PFSK-1 (cell line): Measurements from ENCODE around the gene VPS13D.

Experiments used
- FOXP2 ChIP-seq: optimal IDR thresholded peaks from 2 replicates; pipeline ENCODE3; 2011; ENCODE audit warnings: borderline replicate concordance, control low read depth, inconsistent platforms; ENCODE audit not compliant: insufficient read depth; ENCODE audit errors: extremely low read length, extremely low read depth
- POLR2AphosphoS5 ChIP-seq: IDR thresholded peaks from 2 replicates; pipeline ENCODE4 v1.6.1; 2012; ENCODE audit warnings: low read depth, mild to moderate bottlenecking, control low read depth, low read length, moderate library complexity
- SIN3A ChIP-seq: IDR thresholded peaks from 2 replicates; pipeline ENCODE4 v1.6.1; 2012; ENCODE audit warnings: mild to moderate bottlenecking, low read length, moderate library complexity, borderline replicate concordance; ENCODE audit not compliant: insufficient read depth
- TAF1 ChIP-seq: IDR thresholded peaks from 2 replicates; pipeline ENCODE4 v1.6.1; 2012; ENCODE audit warnings: low read length, control low read depth, borderline replicate concordance; ENCODE audit not compliant: insufficient read depth
- TF ChIP-seq, protein P1 (sequence below), 2 experiments: IDR thresholded peaks; 2 replicates each; pipeline versions ENCODE4 v1.6.1 to v1.8.0; 2011 to 2012; ENCODE audit warnings: low read depth in 2 of 2, low read length in 2 of 2, control low read depth in 1 of 2, inconsistent platforms in 1 of 2, mild to moderate bottlenecking in 1 of 2, moderate library complexity in 1 of 2; ENCODE audit not compliant: insufficient read depth in 1 of 2

Gene VPS13D

DNA sequence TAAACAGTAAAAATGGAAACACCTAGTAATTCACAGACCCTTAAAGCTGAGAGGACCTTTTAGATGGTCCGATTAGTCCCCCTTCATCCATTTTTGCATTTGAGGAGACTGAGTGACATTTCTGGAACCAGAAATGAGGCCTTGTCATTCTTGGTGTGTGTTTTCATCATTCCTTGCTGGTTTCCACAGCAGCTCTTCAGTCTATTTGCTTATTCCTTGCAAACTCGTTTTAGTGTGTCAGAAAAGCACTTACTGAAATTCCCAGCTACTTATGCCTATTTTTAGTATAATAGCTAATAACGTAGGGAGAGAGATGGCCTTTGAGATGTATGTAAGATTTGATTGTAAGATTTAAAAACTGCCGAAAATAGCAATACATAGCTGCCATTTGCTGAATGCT, 70.9 kb downstream of the VPS13D start:
- TF ChIP-seq POLR2AphosphoS5 (no peak), SIN3A (no peak), FOXP2 (no peak), TAF1 (no peak)
- TF ChIP-seq, protein P1, sequence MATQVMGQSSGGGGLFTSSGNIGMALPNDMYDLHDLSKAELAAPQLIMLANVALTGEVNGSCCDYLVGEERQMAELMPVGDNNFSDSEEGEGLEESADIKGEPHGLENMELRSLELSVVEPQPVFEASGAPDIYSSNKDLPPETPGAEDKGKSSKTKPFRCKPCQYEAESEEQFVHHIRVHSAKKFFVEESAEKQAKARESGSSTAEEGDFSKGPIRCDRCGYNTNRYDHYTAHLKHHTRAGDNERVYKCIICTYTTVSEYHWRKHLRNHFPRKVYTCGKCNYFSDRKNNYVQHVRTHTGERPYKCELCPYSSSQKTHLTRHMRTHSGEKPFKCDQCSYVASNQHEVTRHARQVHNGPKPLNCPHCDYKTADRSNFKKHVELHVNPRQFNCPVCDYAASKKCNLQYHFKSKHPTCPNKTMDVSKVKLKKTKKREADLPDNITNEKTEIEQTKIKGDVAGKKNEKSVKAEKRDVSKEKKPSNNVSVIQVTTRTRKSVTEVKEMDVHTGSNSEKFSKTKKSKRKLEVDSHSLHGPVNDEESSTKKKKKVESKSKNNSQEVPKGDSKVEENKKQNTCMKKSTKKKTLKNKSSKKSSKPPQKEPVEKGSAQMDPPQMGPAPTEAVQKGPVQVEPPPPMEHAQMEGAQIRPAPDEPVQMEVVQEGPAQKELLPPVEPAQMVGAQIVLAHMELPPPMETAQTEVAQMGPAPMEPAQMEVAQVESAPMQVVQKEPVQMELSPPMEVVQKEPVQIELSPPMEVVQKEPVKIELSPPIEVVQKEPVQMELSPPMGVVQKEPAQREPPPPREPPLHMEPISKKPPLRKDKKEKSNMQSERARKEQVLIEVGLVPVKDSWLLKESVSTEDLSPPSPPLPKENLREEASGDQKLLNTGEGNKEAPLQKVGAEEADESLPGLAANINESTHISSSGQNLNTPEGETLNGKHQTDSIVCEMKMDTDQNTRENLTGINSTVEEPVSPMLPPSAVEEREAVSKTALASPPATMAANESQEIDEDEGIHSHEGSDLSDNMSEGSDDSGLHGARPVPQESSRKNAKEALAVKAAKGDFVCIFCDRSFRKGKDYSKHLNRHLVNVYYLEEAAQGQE (IDR thresholded peaks at IDR 0.05; ENCODE audit: insufficient read depth in 1 of 2, low read depth in 2 of 2, low read length in 2 of 2): no peak

DNA sequence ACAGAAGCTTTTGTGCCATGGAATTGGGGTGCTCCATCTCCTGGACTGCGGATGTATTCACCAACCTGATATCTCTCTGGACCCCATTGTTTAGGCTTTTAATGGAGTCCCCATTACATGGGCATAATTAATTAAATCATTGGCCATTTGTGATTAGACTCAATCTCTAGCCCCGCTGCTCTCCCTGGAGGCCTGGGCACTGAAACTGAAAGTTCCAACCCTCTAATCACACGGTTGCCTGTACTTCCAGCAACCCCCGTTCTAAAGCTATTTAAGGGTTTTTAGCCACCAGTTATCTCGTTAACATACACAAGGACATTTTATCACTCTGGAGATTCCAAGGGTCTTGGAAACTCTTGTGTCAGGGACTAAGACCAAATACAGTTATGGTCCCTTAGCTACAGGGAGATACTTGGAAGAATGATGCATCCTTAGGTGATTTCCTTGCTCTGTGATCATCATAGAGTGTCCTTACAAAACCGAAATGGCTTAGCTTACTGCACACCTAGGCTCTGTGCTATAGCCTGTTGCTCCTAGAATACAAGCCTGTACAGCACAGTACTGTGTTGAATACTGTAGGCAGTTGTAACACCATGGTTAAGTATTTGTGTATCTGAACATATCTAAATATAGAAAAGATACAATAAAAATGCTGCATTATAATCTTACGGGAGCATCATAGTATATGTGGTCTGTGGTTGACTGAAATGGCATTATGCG, 71.8 kb downstream of the VPS13D start:
- no peak for TF ChIP-seq FOXP2
- TF ChIP-seq, protein P1 (IDR thresholded peaks at IDR 0.05; ENCODE audit: insufficient read depth in 1 of 2, low read depth in 2 of 2, low read length in 2 of 2): no peak
- TF ChIP-seq POLR2AphosphoS5: no peak
- no peak for TF ChIP-seq SIN3A
- no peak for TF ChIP-seq TAF1

DNA sequence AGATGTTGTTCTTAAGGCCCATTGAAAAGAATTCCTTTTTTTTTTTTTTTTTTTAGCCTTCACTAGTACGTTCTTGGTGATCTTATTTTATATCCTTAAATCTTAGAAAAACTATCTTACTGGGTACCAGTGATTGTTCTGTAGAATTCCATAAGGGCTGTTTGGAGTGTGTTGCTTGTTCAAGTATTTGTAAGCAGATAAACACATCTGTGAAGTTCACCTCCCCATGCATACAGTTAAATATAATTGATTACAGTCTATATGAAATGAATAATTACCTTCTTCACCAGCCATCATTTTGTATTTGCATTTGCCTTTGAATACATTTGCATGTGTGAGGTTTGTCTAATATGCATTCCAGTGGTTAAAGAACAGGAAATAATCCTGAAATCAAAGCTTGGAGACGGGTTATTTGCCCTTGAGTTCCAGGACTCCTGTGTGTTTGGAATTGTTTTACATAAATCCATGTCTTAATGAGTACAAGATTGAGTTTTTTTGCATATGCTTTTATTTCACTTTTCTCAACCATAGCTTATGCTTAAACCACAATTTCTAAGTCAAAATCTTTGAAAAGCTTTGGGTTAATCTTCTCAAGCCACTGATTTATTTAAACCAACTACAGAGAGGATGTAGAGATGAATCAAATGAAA, 73.1 kb downstream of the VPS13D start:
- no peak for TF ChIP-seq SIN3A

GRCh38 chr1:12305377-12305776, 75.5 kb downstream of the VPS13D start:
- no peak for TF ChIP-seq POLR2AphosphoS5
- no peak for TF ChIP-seq SIN3A
- TF ChIP-seq, protein P1 (IDR thresholded peaks at IDR 0.05; ENCODE audit: insufficient read depth in 1 of 2, low read depth in 2 of 2, low read length in 2 of 2): no peak
- TF ChIP-seq TAF1: no peak
- no peak for TF ChIP-seq FOXP2

- TF ChIP-seq FOXP2 (no peak), SIN3A (no peak), TAF1 (no peak), POLR2AphosphoS5 (no peak)
- TF ChIP-seq, protein P1 (IDR thresholded peaks at IDR 0.05; ENCODE audit: insufficient read depth in 1 of 2, low read depth in 2 of 2, low read length in 2 of 2): no peak
Observed at GRCh38 chr1:12309783-12310742, 80.2 kb downstream of the VPS13D start.
